HepG2 (cell line): ENCODE measurements around the gene TMCO6. TPM values are rescaled to one million over a fixed set of nuclear protein-coding genes. Genes with fewer than 3 reads are reported as not detected.
A peak's percentile ranks its signal among the peaks of the same experiment; 100 is the strongest.

Experiments used
- ARNT ChIP-seq: fragments of 450-650 bp; IDR thresholded peaks from 2 replicates; pipeline ENCODE4 v1.6.1; 2017
- CC2D1A ChIP-seq: sonication (generic); formaldehyde crosslinking; IDR thresholded peaks from 2 replicates; pipeline ENCODE4 v1.8.1; 2023; ENCODE audit warnings: mild to moderate bottlenecking, missing genetic modification reagents
- HOXA9 ChIP-seq: sonication (generic); formaldehyde crosslinking; IDR thresholded peaks from 2 replicates; pipeline ENCODE4 v1.8.1; 2022; ENCODE audit warnings: missing genetic modification reagents, mild to moderate bottlenecking, moderate library complexity, borderline replicate concordance
- KLF11 ChIP-seq: IDR thresholded peaks from 2 replicates; pipeline ENCODE4 v1.6.1; 2016; ENCODE audit warnings: missing compliant biosample characterization
- PITX1 ChIP-seq: sonication (generic); formaldehyde crosslinking; IDR thresholded peaks from 2 replicates; pipeline ENCODE4 v1.5.1; 2020; ENCODE audit warnings: mild to moderate bottlenecking, missing genetic modification reagents
- POGZ ChIP-seq: sonication (generic); formaldehyde crosslinking; IDR thresholded peaks from 2 replicates; pipeline ENCODE4 v1.4.0; 2020; ENCODE audit warnings: mild to moderate bottlenecking, missing genetic modification reagents
- SKI ChIP-seq: fragments of 450-650 bp; IDR thresholded peaks from one replicate; pipeline ENCODE4 v1.6.1; 2018; ENCODE audit warnings: mild to moderate bottlenecking; ENCODE audit not compliant: partially characterized antibody
- ZBTB21 ChIP-seq: sonication (generic); formaldehyde crosslinking; IDR thresholded peaks from 2 replicates; pipeline ENCODE4 v1.4.0; 2020; ENCODE audit warnings: missing genetic modification reagents
- ZBTB38 ChIP-seq: sonication (generic); formaldehyde crosslinking; IDR thresholded peaks from 2 replicates; pipeline ENCODE4 v1.5.1; 2020; ENCODE audit warnings: mild to moderate bottlenecking, missing genetic modification reagents
- ZBTB42 ChIP-seq: sonication (generic); formaldehyde crosslinking; IDR thresholded peaks from 2 replicates; pipeline ENCODE4 v1.5.0; 2020; ENCODE audit warnings: mild to moderate bottlenecking, missing genetic modification reagents
- ZFP37 ChIP-seq: sonication (generic); formaldehyde crosslinking; IDR thresholded peaks from 2 replicates; pipeline ENCODE4 v1.4.0; 2020; ENCODE audit warnings: missing genetic modification reagents, borderline replicate concordance
- ZNF317 ChIP-seq: sonication (generic); formaldehyde crosslinking; IDR thresholded peaks from 2 replicates; pipeline ENCODE4 v1.5.0; 2020; ENCODE audit warnings: mild to moderate bottlenecking, missing genetic modification reagents
- ZNF572 ChIP-seq: sonication (generic); formaldehyde crosslinking; IDR thresholded peaks from 2 replicates; pipeline ENCODE4 v1.5.1; 2020; ENCODE audit warnings: mild to moderate bottlenecking, missing genetic modification reagents
- ZNF777 ChIP-seq: sonication (generic); formaldehyde crosslinking; IDR thresholded peaks from 2 replicates; pipeline ENCODE4 v1.4.0; 2020; ENCODE audit warnings: missing genetic modification reagents
- ZNF883 ChIP-seq: sonication (generic); formaldehyde crosslinking; IDR thresholded peaks from 2 replicates; pipeline ENCODE4 v1.5.1; 2020; ENCODE audit warnings: mild to moderate bottlenecking, missing genetic modification reagents; ENCODE audit errors: not compliant biosample characterization
- polyA plus RNA-seq, 8 experiments: library from polyadenylated mRNA; depleted of rRNA in 3 of 8; stranded (reverse) in 7 of 8; unstranded in 1 of 8; fragments of >200 nt; fragmentation: Illumina TruSeq in 4 of 8; extraction: Trizol in 4 of 8; gene quantifications; 2 replicates each; pipeline versions ENCODE4 v1.2.1 to v1.2.3, GENCODE V29; 2011 to 2016; ENCODE audit warnings: low read depth in 4 of 8, missing spikeins in 1 of 8, mixed read lengths in 1 of 8; ENCODE audit not compliant: insufficient read depth in 1 of 8
- total RNA-seq, 5 experiments: library from RNA; depleted of rRNA; stranded (reverse); fragments of >200 nt; fragmentation: Illumina TruSeq; extraction: Trizol; gene quantifications; 2 replicates each; pipeline ENCODE4 v1.2.3, GENCODE V29; 2016; ENCODE audit warnings: low read depth in 1 of 5
- TF ChIP-seq, protein P1 (sequence below): sonication (generic); formaldehyde crosslinking; IDR thresholded peaks from 2 replicates; pipeline ENCODE4 v1.4.0; 2020; ENCODE audit warnings: missing genetic modification reagents, borderline replicate concordance
- TF ChIP-seq, protein P2 (sequence below): sonication (generic); formaldehyde crosslinking; IDR thresholded peaks from 2 replicates; pipeline ENCODE4 v1.5.1; 2020; ENCODE audit warnings: missing genetic modification reagents, mild to moderate bottlenecking, borderline replicate concordance
- TF ChIP-seq, protein P3 (sequence below): sonication (generic); formaldehyde crosslinking; IDR thresholded peaks from 2 replicates; pipeline ENCODE4 v1.4.0; 2020; ENCODE audit warnings: missing genetic modification reagents

TMCO6 gene
- total and polyA plus RNA-seq, 2 of the 13 experiments (the other 11 are each of a cell fraction or from before 2014, with no cell fraction given), result 16.6 to 28.2 TPM

DNA sequence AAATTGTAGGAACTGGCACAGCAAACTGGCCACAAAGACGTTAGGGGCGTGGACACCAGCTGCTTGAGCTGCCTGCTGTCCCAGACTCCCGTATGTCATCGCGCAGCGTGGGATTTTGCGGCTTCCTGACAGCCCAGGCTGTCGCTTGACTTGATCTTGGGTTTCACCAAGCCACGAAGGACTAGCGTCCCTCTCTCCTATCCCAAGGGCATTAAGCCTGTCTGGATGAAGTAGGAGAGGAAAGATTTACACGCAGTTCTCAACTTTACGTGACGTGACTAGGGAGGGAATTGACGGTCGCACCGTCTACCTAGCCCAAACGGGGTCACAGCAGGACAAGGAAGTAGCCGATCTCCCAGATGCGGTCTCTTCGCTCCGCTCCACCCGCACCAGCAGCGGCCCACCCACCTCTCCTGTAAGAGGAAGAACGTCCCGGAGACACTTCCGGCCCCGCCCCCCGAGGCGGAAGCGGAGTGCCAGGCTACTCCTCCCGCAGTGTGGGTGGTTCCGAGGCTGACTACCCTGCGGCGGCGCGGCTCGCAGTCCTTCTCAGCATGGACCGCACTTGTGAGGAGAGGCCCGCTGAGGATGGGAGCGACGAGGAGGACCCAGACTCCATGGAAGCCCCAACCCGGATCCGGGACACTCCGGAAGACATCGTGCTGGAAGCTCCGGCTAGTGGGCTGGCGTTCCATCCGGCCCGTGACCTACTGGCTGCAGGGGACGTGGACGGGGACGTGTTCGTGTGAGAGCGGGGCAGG, 25.3 kb downstream of the TMCO6 start, which contains the start of gene WDR55 (continued):
- TF ChIP-seq, protein P1, sequence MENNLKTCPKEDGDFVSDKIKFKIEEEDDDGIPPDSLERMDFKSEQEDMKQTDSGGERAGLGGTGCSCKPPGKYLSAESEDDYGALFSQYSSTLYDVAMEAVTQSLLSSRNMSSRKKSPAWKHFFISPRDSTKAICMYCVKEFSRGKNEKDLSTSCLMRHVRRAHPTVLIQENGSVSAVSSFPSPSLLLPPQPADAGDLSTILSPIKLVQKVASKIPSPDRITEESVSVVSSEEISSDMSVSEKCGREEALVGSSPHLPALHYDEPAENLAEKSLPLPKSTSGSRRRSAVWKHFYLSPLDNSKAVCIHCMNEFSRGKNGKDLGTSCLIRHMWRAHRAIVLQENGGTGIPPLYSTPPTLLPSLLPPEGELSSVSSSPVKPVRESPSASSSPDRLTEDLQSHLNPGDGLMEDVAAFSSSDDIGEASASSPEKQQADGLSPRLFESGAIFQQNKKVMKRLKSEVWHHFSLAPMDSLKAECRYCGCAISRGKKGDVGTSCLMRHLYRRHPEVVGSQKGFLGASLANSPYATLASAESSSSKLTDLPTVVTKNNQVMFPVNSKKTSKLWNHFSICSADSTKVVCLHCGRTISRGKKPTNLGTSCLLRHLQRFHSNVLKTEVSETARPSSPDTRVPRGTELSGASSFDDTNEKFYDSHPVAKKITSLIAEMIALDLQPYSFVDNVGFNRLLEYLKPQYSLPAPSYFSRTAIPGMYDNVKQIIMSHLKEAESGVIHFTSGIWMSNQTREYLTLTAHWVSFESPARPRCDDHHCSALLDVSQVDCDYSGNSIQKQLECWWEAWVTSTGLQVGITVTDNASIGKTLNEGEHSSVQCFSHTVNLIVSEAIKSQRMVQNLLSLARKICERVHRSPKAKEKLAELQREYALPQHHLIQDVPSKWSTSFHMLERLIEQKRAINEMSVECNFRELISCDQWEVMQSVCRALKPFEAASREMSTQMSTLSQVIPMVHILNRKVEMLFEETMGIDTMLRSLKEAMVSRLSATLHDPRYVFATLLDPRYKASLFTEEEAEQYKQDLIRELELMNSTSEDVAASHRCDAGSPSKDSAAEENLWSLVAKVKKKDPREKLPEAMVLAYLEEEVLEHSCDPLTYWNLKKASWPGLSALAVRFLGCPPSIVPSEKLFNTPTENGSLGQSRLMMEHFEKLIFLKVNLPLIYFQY (CRISPR knock-in tag), result peak; percentile 84
- peak; percentile 49; the same call in 1 of the 2 replicates for TF ChIP-seq KLF11 (CRISPR knock-in tag)
- TF ChIP-seq POGZ (CRISPR knock-in tag), result peak; percentile 67; the same call in 1 of the 2 replicates
- TF ChIP-seq, protein P2, sequence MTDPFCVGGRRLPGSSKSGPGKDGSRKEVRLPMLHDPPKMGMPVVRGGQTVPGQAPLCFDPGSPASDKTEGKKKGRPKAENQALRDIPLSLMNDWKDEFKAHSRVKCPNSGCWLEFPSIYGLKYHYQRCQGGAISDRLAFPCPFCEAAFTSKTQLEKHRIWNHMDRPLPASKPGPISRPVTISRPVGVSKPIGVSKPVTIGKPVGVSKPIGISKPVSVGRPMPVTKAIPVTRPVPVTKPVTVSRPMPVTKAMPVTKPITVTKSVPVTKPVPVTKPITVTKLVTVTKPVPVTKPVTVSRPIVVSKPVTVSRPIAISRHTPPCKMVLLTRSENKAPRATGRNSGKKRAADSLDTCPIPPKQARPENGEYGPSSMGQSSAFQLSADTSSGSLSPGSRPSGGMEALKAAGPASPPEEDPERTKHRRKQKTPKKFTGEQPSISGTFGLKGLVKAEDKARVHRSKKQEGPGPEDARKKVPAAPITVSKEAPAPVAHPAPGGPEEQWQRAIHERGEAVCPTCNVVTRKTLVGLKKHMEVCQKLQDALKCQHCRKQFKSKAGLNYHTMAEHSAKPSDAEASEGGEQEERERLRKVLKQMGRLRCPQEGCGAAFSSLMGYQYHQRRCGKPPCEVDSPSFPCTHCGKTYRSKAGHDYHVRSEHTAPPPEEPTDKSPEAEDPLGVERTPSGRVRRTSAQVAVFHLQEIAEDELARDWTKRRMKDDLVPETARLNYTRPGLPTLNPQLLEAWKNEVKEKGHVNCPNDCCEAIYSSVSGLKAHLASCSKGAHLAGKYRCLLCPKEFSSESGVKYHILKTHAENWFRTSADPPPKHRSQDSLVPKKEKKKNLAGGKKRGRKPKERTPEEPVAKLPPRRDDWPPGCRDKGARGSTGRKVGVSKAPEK (CRISPR knock-in tag), result 0 out of 2 replicates have a peak, but pooled peaks have one; percentile 60
- TF ChIP-seq ZBTB21 (CRISPR knock-in tag), result no peak
- 0 out of 2 replicates have a peak, but pooled peaks have one; percentile 14 for TF ChIP-seq PITX1 (CRISPR knock-in tag)
- TF ChIP-seq ZBTB38 (CRISPR knock-in tag), result peak; percentile 79
- 0 out of 2 replicates have a peak, but pooled peaks have one; percentile 46 for TF ChIP-seq ZBTB42
- TF ChIP-seq ZNF777 (CRISPR knock-in tag), result peak; percentile 54; the same call in 1 of the 2 replicates
- TF ChIP-seq ZNF317, result peak; percentile 62
- TF ChIP-seq, protein P3, sequence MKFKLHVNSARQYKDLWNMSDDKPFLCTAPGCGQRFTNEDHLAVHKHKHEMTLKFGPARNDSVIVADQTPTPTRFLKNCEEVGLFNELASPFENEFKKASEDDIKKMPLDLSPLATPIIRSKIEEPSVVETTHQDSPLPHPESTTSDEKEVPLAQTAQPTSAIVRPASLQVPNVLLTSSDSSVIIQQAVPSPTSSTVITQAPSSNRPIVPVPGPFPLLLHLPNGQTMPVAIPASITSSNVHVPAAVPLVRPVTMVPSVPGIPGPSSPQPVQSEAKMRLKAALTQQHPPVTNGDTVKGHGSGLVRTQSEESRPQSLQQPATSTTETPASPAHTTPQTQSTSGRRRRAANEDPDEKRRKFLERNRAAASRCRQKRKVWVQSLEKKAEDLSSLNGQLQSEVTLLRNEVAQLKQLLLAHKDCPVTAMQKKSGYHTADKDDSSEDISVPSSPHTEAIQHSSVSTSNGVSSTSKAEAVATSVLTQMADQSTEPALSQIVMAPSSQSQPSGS (CRISPR knock-in tag), result peak; percentile 59; the same call in 1 of the 2 replicates
- no peak for TF ChIP-seq HOXA9 (CRISPR knock-in tag)
- TF ChIP-seq ZNF572, result 0 out of 2 replicates have a peak, but pooled peaks have one; percentile 58
- no peak for TF ChIP-seq CC2D1A (CRISPR knock-in tag)
- no peak for TF ChIP-seq SKI
- no peak for TF ChIP-seq ZNF883 (CRISPR knock-in tag)
- no peak for TF ChIP-seq ARNT
- 0 out of 2 replicates have a peak, but pooled peaks have one; percentile 65 for TF ChIP-seq ZFP37 (CRISPR knock-in tag)
